Type B pancreatic cell (in vitro differentiated cells): Measurements from ENCODE around the gene SPTA1. TPM values are rescaled to one million over a fixed set of nuclear protein-coding genes. Genes with fewer than 3 reads are reported as not detected.

Source experiments
- DNase-seq: peaks from one replicate; pipeline ENCODE4 v3.0.0; 2021; ENCODE audit warnings: mixed read lengths; ENCODE audit not compliant: unreplicated experiment; ENCODE audit errors: extremely low spot score
- H3K27ac Mint-ChIP-seq: 2 replicates; pipeline ENCODE4 v1.8.0; 2021; ENCODE audit warnings: mild to moderate bottlenecking, mixed read lengths
- H3K27me3 Mint-ChIP-seq: 2 replicates; pipeline ENCODE4 v1.8.0; 2021; ENCODE audit warnings: mixed read lengths
- H3K36me3 Mint-ChIP-seq: 2 replicates; pipeline ENCODE4 v1.8.0; 2021; ENCODE audit warnings: mixed read lengths
- H3K4me1 Mint-ChIP-seq: one replicate; pipeline ENCODE4 v1.8.0; 2021; ENCODE audit warnings: mixed read lengths; ENCODE audit not compliant: unreplicated experiment
- H3K4me3 Mint-ChIP-seq: 2 replicates; pipeline ENCODE4 v1.8.0; 2021; ENCODE audit warnings: mild to moderate bottlenecking, mixed read lengths
- H3K9me3 Mint-ChIP-seq: 2 replicates; pipeline ENCODE4 v1.8.0; 2021; ENCODE audit warnings: mixed read lengths
- total RNA-seq: library from RNA; stranded (reverse); gene quantifications from 2 replicates; pipeline ENCODE4 v1.2.1, GENCODE V29; 2021; ENCODE audit warnings: low replicate concordance
- TF ChIP-seq, protein P1 (sequence below): fragments of 200-600 bp; sonication (generic); conservative IDR thresholded peaks from 2 replicates; pipeline ENCODE4 v1.5.0; 2021; ENCODE audit warnings: antibody characterized with exemption, mild to moderate bottlenecking

Gene SPTA1
- total RNA-seq, 1 donor from 2014 or later: 0.68 TPM

DNA sequence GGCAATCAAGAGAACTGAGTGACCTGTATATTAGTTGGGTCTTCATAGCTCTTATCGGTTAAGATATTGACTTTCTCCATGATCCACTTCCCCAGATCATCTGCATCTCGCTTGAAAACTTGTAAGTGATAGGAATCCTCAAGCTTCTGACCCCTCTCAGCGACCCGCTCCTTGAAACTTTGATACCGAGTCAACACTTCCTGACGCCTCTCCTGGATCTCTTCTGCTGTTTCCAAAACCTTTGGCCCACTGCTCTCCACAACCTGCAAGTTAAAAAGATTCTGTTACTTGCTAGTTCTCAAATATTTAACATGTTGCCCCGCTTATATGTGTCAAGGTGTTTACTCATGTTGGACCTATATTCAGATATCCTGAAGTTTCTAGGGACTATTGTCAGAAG lies 1.4 kb downstream of the SPTA1 start:
- Mint-ChIP-seq H3K9me3 (no peaks in the 10 kb centered on the region), H3K4me3 (no peak overlapping the region), H3K36me3 (no peaks in the 10 kb centered on the region), H3K27ac (no peak overlapping the region), H3K27me3 (peaks cover 6% of the 10 kb centered on the region), H3K4me1 (no peaks in the 10 kb centered on the region)
- TF ChIP-seq, protein P1, sequence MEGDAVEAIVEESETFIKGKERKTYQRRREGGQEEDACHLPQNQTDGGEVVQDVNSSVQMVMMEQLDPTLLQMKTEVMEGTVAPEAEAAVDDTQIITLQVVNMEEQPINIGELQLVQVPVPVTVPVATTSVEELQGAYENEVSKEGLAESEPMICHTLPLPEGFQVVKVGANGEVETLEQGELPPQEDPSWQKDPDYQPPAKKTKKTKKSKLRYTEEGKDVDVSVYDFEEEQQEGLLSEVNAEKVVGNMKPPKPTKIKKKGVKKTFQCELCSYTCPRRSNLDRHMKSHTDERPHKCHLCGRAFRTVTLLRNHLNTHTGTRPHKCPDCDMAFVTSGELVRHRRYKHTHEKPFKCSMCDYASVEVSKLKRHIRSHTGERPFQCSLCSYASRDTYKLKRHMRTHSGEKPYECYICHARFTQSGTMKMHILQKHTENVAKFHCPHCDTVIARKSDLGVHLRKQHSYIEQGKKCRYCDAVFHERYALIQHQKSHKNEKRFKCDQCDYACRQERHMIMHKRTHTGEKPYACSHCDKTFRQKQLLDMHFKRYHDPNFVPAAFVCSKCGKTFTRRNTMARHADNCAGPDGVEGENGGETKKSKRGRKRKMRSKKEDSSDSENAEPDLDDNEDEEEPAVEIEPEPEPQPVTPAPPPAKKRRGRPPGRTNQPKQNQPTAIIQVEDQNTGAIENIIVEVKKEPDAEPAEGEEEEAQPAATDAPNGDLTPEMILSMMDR: no peak
- no peak for DNase-seq

DNA sequence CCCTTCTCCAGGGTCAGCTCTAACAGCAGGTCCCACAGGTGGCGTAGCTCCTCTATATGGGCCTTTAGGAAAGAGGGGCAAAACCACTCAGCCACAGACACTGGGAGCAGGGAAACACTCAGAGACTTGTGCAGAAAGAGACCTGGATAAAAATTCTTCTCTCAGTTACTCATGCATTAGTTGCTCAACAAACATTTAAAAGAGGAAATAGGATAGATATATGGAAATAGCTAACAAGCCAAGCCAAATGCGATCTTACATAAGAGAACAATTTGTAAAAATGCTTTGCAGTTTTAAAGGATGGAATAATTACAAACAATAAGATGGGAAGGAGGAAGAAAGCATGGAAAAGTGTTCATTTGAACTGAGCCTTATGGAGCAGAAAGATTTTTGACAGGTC lies 4.9 kb downstream of the SPTA1 start:
- TF ChIP-seq, protein P1: no peak
- H3K36me3 Mint-ChIP-seq: no peaks in the 10 kb centered on the region
- H3K27me3 Mint-ChIP-seq: peaks cover 6% of the 10 kb centered on the region
- H3K4me1 Mint-ChIP-seq: no peaks in the 10 kb centered on the region
- no peaks in the 10 kb centered on the region for H3K9me3 Mint-ChIP-seq
- no peak overlapping the region for H3K27ac Mint-ChIP-seq
- H3K4me3 Mint-ChIP-seq: no peak overlapping the region
- DNase-seq: no peak

DNA sequence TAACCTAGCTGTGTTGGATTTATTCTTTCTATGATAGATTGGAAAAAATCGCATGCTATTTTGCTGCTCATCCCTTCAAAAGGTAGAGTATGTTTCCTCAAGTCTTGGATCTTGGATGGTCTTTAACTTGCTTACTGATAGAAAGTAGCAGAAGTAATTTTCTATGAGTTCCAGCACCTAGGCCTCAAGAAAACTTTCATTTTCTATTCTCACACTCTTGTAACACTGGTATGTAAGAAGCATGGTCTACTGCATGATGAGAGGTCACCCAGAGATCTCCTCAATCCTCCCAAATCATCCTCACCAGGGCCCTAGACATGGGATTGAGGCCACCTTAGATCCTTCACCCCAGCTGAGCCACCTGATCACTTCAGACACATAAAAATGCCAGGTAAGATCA lies 7.2 kb downstream of the SPTA1 start:
- Mint-ChIP-seq H3K36me3 (no peaks in the 10 kb centered on the region), H3K9me3 (no peaks in the 10 kb centered on the region), H3K27me3 (peaks cover 6% of the 10 kb centered on the region), H3K4me1 (no peaks in the 10 kb centered on the region), H3K4me3 (no peak overlapping the region), H3K27ac (no peak overlapping the region)
- no peak for DNase-seq
- TF ChIP-seq, protein P1: no peak

DNA sequence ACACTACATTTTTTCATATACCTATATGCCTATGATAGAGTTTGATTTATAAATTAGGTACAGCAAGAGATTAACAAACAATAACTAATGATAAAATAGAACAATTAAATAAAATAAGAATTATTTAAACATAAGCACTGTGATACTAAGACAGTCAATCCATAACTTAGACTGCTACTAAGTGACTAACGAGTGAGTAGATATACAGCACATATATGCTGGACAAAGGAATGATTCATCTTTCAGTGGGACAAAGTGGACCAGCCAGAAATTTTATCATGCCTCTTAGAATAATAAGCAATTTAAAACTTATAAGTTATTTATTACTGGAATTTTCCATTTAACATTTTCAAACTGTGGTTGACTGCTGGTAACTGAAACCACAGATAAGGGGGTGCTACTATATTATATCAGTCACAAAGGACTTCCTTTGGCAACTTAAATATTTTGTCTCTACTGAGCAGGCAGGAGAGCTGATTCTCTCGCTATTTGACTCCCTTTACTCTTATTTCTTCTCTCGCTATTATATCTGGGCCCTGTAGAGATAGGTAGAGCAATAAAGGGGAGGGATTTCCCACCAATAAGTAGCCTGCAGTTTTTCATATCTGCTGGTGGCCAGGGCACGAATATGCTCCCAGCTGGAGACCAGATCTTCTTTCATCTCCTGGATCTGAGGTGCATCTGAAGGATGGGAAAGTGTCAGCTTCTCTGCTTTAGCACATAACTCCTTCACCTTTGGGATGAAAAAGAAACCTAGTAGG lies 10.8 kb downstream of the SPTA1 start:
- no peaks in the 10 kb centered on the region for H3K36me3 Mint-ChIP-seq
- no peaks in the 10 kb centered on the region for H3K4me1 Mint-ChIP-seq
- no peak overlapping the region for H3K27ac Mint-ChIP-seq
- no peak for DNase-seq
- TF ChIP-seq, protein P1: no peak
- H3K9me3 Mint-ChIP-seq: no peaks in the 10 kb centered on the region
- H3K4me3 Mint-ChIP-seq: no peak overlapping the region
- no peaks in the 10 kb centered on the region for H3K27me3 Mint-ChIP-seq

DNA sequence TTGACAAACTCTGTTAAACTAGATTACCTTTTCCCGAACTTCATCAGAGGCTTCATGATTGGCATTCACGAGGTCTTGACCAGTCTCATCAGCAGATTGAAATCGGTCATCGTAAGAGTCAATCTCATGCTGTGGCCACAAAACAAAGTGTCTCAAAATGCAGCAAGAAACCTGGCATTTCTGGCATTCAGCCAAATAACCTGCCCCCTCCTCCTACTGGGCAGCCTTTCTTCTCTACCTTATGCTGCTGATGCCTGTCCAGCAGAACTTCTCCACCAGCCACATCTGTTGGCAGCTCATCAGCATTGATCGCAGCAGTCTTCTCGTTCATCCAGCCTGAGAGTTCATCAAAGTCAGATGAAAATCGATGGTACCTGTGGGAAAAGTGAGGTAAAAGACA lies 12.2 kb downstream of the SPTA1 start:
- DNase-seq: no peak
- Mint-ChIP-seq H3K9me3 (no peaks in the 10 kb centered on the region), H3K4me3 (no peak overlapping the region), H3K27ac (no peak overlapping the region), H3K27me3 (no peaks in the 10 kb centered on the region), H3K36me3 (no peaks in the 10 kb centered on the region), H3K4me1 (no peaks in the 10 kb centered on the region)
- TF ChIP-seq, protein P1: no peak
